Esophagus squamous epithelium (tissue), 5 donors: Measurements from ENCODE around the gene MMP11. TPM values are rescaled to one million over a fixed set of nuclear protein-coding genes. Genes with fewer than 3 reads are reported as not detected.

Experiments used
- DNase-seq: peaks from one replicate; lab custom pipeline; 2025; lab: John Stamatoyannopoulos, UW
- H3K27ac ChIP-seq, 4 donors: fragments of 200-600 bp; sonication (generic); one replicate each; pipeline ENCODE4 v1.5.1; 2016 to 2019; ENCODE audit warnings: mild to moderate bottlenecking in 1 of 4
- H3K27me3 ChIP-seq, 4 donors: fragments of 200-600 bp; sonication (generic); 1 replicate in 3 of 4; 2 replicates in 1 of 4; pipeline versions ENCODE4 v1.5.1 to v1.6.0; 2017 to 2021; ENCODE audit warnings: antibody characterized with exemption in 1 of 4
- H3K36me3 ChIP-seq, 3 donors: fragments of 200-600 bp; sonication (generic); one replicate each; pipeline ENCODE4 v1.5.1; 2016 to 2019
- H3K4me1 ChIP-seq, 3 donors: fragments of 200-600 bp; sonication (generic); one replicate each; pipeline ENCODE4 v1.5.1; 2017 to 2019
- H3K4me3 ChIP-seq, 4 donors: fragments of 200-600 bp; sonication (generic); 1 replicate in 3 of 4; 2 replicates in 1 of 4; pipeline ENCODE4 v1.5.1; 2016 to 2019; ENCODE audit warnings: mild to moderate bottlenecking in 2 of 4, moderate library complexity in 1 of 4
- H3K9me3 ChIP-seq, 3 donors: fragments of 200-600 bp; sonication (generic); one replicate each; pipeline ENCODE4 v1.5.1; 2016 to 2019
- POLR2A ChIP-seq, 4 donors: fragments of 450-650 bp; IDR thresholded peaks; one replicate each; pipeline ENCODE4 v1.6.1; 2017; ENCODE audit warnings: antibody characterized with exemption in 4 of 4, mild to moderate bottlenecking in 4 of 4, moderate library complexity in 3 of 4
- WGBS, 2 donors: methylation state at CpG; one replicate each; pipeline ENCODE4 v1.1.5; 2018; 5-methylcytosine and 5-hydroxymethylcytosine counted together
- intact Hi-C: fragments of 100-400 bp; cut with DNase I; formaldehyde crosslinking; loops from one replicate; pipeline ENCODE4 v1.15.0; 2022
- total RNA-seq, 4 donors: library from RNA; depleted of rRNA; stranded (reverse); fragments of >200 nt; gene quantifications; one replicate each; pipeline ENCODE4 v1.1.0, GENCODE V29; 2016
- TF ChIP-seq, protein P1 (sequence below), 6 experiments: fragments of 450-650 bp in 4 of 6; fragments of 200-600 bp in 2 of 6; sonication (generic) in 2 of 6; IDR thresholded peaks; one replicate each; pipeline ENCODE4 v1.5.1; 2016 to 2019; ENCODE audit warnings: antibody characterized with exemption in 6 of 6, mild to moderate bottlenecking in 4 of 6, moderate library complexity in 4 of 6
- donor health status: DM: yes; HTN: yes; CAD: no.

MMP11 gene
- total RNA-seq, 4 donors from 2014 or later, result 0.34 to 1.6 (median 1.1) TPM

DNA sequence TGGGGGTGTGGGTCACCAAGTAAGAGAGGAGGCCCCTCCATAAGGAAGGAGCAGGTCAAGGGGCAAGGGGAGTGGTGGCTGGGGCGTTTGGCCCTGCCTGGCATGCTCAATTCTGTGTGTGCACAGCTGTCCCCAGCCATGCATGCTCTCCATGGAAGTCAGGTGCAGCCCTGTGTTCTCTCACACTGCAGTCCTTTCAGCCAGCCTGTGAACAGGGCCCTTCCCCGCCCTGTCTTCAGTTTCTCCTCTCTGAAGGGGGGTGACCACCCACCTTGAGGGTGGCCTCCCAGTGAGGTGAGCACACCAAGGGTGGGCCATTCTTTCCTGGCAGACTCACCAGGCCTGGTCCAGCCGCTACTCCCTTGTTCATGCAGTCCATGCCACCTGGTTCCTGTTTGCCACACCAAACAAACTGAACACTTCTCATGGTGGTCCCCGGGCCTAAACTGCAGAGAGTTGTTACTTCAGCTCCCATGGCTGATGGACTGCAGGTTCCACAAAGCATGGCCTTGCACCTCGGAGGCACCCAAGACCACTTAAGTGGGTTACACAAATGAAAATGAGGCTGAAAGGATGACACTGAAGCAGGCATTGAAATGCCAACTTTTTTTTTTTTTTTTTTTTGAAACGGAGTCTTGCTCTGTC, 3.2 kb upstream of the MMP11 start:
- no peak for DNase-seq
- peak overlapping the region in 1 of 4 donors; percentile 5 for H3K27ac ChIP-seq
- TF ChIP-seq POLR2A (IDR thresholded peaks at IDR 0.05), result no peak
- TF ChIP-seq, protein P1, sequence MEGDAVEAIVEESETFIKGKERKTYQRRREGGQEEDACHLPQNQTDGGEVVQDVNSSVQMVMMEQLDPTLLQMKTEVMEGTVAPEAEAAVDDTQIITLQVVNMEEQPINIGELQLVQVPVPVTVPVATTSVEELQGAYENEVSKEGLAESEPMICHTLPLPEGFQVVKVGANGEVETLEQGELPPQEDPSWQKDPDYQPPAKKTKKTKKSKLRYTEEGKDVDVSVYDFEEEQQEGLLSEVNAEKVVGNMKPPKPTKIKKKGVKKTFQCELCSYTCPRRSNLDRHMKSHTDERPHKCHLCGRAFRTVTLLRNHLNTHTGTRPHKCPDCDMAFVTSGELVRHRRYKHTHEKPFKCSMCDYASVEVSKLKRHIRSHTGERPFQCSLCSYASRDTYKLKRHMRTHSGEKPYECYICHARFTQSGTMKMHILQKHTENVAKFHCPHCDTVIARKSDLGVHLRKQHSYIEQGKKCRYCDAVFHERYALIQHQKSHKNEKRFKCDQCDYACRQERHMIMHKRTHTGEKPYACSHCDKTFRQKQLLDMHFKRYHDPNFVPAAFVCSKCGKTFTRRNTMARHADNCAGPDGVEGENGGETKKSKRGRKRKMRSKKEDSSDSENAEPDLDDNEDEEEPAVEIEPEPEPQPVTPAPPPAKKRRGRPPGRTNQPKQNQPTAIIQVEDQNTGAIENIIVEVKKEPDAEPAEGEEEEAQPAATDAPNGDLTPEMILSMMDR (IDR thresholded peaks at IDR 0.05), result no peak
- intact Hi-C loops, result loop anchor here (5.0 kb wide), 1 partner anchor 78 kb away; no protein-coding TSS in a partner anchor
- H3K36me3 ChIP-seq, result peaks cover 0 to 15% (median 0%) of the 10 kb centered on the region in 3 donors
- no peaks in the 10 kb centered on the region for H3K27me3 ChIP-seq
- 58 to 64% methylated on average over 3 to 6 of the region's 6 CpGs for WGBS, 2 donors
- no peaks in the 10 kb centered on the region for H3K9me3 ChIP-seq
- H3K4me1 ChIP-seq, result peaks cover 23 to 92% (median 51%) of the 10 kb centered on the region in 3 donors
- no peak overlapping the region for H3K4me3 ChIP-seq

DNA sequence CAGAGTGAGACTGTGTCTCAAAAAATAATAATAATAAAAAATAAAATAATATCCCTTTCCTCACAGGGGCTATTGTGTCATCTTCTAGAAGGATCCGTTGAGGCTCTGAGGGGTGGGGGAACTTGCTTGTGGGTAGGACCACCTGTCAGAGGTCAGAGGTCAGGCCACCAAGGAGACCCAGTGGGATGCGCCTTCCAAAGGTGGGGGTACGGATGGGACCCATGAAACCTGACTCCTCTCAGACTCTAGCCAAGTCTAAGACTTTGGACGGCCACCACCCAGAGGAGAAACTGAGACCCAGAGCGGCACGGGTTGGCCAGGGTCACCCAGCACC, 367 bp upstream of the MMP11 start:
- H3K9me3 ChIP-seq, result no peaks in the 10 kb centered on the region
- TF ChIP-seq, protein P1 (IDR thresholded peaks at IDR 0.05), result no peak
- no peak for TF ChIP-seq POLR2A (IDR thresholded peaks at IDR 0.05)
- intact Hi-C loops, result no loop called here

DNA sequence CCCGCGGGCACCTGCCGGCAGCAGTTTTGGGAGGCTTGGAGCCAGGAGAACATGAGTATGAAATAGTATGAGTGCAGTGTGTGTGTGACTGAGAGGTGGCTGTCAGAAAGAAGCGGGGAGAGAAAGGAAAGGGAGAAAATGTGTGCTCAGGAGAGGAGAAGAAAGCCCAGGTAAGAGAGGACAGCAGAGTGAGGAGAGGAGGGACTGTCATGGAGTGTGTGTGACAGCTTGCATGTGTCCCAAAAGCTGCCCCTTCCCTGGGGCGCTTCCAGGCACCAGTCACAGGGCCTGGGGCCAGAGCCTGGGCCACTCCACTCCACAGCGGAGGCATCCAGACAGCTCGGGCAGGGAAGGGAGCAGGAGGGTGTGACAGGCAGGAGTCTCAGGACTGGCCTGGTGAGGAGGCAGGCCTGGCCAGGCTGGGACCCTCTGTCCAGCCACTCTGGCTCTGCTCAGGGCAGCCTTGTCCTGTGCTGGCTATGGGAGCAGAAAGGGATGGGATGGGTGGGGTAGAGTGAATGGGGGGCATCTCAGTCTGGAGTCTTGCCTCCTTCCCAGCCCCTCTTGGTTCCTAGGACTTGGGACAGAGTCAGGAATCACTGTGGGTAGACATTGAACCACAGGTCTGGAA, 949 bp downstream of the MMP11 start:
- Histone ChIP-seq H3K4me3 (peak overlapping the region in 2 of 4 donors; percentile 53 to 71), H3K27ac (peak overlapping the region in 1 of 4 donors; percentile 10), H3K27me3 (no peaks in the 10 kb centered on the region), H3K4me1 (peaks cover 13 to 63% (median 39%) of the 10 kb centered on the region in 3 donors), H3K9me3 (no peaks in the 10 kb centered on the region), H3K36me3 (no peaks in the 10 kb centered on the region)
- intact Hi-C loops, result no loop called here
- no peak for DNase-seq
- WGBS, 2 donors, result 56 to 61% methylated on average over 6 to 7 of the region's 7 CpGs
- TF ChIP-seq, protein P1 (IDR thresholded peaks at IDR 0.05), result no peak
- TF ChIP-seq POLR2A (IDR thresholded peaks at IDR 0.05), result no peak

More for the DNA sequence above, 367 bp upstream of the MMP11 start:
- WGBS, 2 donors, result 21 to 32% methylated on average over 2 to 3 of the region's 6 CpGs
- H3K4me3 ChIP-seq, result peak overlapping the region; percentile 34 to 71 (median 48)
- H3K36me3 ChIP-seq, result no peaks in the 10 kb centered on the region
- no peaks in the 10 kb centered on the region for H3K27me3 ChIP-seq
- H3K4me1 ChIP-seq, result peaks cover 16 to 73% (median 42%) of the 10 kb centered on the region in 3 donors
- H3K27ac ChIP-seq, result peak overlapping the region in 3 of 4 donors; percentile 62 to 71 (median 70)
- DNase-seq, result no peak

DNA sequence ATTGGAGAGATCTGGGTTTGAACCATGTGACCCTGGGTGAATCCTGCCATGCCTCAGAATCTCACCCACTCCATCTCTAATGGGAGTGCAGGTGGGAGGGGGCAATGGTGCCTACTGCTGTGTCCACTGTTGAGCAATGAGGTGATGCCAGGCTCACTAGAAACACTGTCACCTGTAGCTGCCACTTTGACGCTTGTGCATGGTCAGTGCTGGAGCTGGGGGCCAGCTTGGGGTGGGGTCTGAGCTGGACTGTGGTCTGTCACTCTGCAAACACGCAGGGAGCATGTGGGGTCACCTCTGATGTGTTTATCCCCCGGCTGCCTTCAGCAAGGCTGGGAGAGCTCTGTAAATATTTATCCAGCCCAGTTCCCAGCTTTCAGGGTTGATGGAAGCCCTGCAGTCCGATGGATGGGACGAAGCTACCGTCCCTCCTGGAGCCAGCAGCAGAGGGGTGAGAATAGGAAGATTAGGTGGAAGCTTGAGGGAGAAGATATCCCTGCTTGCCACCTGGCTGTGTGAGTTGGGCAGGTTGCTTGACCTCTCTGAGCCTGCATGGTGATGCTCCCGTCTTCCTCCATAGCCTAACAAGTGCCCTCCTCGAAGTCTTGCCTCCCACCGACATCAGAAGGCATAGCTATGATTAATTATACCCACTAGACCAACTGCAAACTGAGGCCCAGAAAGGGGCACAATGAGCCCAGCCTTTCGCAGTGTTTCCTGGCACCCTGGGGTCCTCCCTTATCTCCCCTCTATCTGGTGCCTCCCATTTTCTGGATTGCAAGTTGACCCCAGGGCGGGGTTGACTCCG, 1.7 kb downstream of the MMP11 start:
- no peaks in the 10 kb centered on the region for H3K36me3 ChIP-seq
- TF ChIP-seq POLR2A (IDR thresholded peaks at IDR 0.05), result no peak
- TF ChIP-seq, protein P1 (IDR thresholded peaks at IDR 0.05), result no peak
- H3K9me3 ChIP-seq, result no peaks in the 10 kb centered on the region
- peaks cover 9 to 56% (median 33%) of the 10 kb centered on the region in 3 donors for H3K4me1 ChIP-seq
- H3K27me3 ChIP-seq, result no peaks in the 10 kb centered on the region
- no peak for DNase-seq
- H3K4me3 ChIP-seq, result no peak overlapping the region
- H3K27ac ChIP-seq, result peak overlapping the region in 1 of 4 donors; percentile 49
- intact Hi-C loops, result no loop called here
- 78 to 79% methylated on average over 1 to 11 of the region's 12 CpGs for WGBS, 2 donors
